KMS-11 (cell line): ENCODE data around the gene MT1M.

Experiments used
- H2AFZ ChIP-seq: fragments of 200-600 bp; sonication (generic); 2 replicates; pipeline ENCODE4 v1.6.1; 2016; ENCODE audit warnings: antibody characterized with exemption, mixed run types, low read depth
- H3K27ac ChIP-seq: fragments of 200-600 bp; sonication (generic); 2 replicates; pipeline ENCODE4 v1.6.1; 2016; ENCODE audit warnings: mild to moderate bottlenecking, mixed run types
- H3K27me3 ChIP-seq: fragments of 200-600 bp; sonication (generic); 2 replicates; pipeline ENCODE4 v1.6.1; 2017; ENCODE audit warnings: mild to moderate bottlenecking, low read depth, mixed run types, moderate library complexity; ENCODE audit not compliant: insufficient read depth
- H3K36me3 ChIP-seq: fragments of 200-600 bp; sonication (generic); 2 replicates; pipeline ENCODE4 v1.6.1; 2017; ENCODE audit warnings: mild to moderate bottlenecking, mixed run types; ENCODE audit not compliant: insufficient read depth
- H3K4me1 ChIP-seq: fragments of 200-600 bp; sonication (generic); 2 replicates; pipeline ENCODE4 v1.6.1; 2016; ENCODE audit warnings: mild to moderate bottlenecking, low read depth, mixed run types; ENCODE audit not compliant: poor library complexity, severe bottlenecking
- H3K4me2 ChIP-seq: fragments of 200-600 bp; sonication (generic); 2 replicates; pipeline ENCODE4 v1.7.0; 2016; ENCODE audit warnings: mild to moderate bottlenecking, mixed run types
- H3K4me3 ChIP-seq: fragments of 200-600 bp; sonication (generic); IDR thresholded peaks from 2 replicates; pipeline ENCODE4 v1.6.1; 2017; ENCODE audit warnings: low read depth, low read length, mixed read lengths; ENCODE audit not compliant: insufficient read depth
- H3K79me2 ChIP-seq: fragments of 200-600 bp; sonication (generic); 2 replicates; pipeline ENCODE4 v1.6.1; 2016; ENCODE audit warnings: low read depth, mixed run types; ENCODE audit not compliant: insufficient read depth
- H3K9ac ChIP-seq: fragments of 200-600 bp; sonication (generic); 2 replicates; pipeline ENCODE4 v1.6.1; 2016; ENCODE audit warnings: mild to moderate bottlenecking, mixed run types
- H4K20me1 ChIP-seq: fragments of 200-600 bp; sonication (generic); 2 replicates; pipeline ENCODE4 v1.6.1; 2016; ENCODE audit warnings: mild to moderate bottlenecking, mixed run types; ENCODE audit not compliant: insufficient read depth
- TF ChIP-seq, protein P1 (sequence below): fragments of 200-600 bp; sonication (generic); conservative IDR thresholded peaks from 2 replicates; pipeline ENCODE4 v1.6.1; 2017; ENCODE audit warnings: low read depth, mild to moderate bottlenecking, antibody characterized with exemption, low read length, moderate library complexity, mixed read lengths

The MT1M gene

DNA sequence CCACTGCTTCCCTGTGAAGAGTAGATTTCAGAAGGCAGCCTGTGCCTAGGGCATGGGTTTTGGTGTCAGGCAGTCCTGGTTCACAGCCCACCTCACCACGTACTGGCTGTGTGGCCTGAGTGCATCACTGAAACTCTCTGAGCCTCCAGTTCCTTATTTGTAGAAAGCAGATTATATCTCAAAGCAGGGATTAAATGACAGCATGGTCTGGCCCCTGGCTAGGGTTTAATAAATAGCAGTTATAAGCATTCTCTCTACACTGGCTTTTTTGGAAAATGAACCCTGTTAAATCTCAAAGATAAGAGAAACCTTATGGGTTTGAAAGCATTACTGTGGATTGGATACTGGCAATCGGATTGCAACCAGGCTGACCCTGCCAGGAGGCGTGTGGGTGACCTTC is 2.9 kb upstream of the MT1M start:
- no peak overlapping the region for H3K27ac ChIP-seq

DNA sequence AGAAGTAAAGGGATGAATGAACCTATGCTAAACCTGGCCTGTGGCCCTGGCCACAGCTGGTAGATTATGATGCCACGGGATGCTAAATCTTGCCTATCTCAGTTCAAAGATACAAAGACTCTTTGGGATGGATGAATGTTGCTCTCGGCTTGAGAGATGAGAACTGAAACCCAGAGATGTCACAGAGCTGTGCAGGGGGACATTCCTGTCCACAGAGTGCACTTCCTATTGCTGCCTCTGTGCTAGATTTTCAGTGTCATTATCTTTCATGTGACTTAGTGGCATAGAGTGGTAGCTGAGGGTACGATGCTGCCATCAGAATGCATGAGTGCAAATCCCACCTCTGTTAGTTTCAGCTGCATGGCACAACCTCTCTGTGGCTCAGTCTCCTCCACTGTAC is 2.3 kb upstream of the MT1M start:
- no peak overlapping the region for H3K9ac ChIP-seq
- H3K4me1 ChIP-seq = no peaks in the 10 kb centered on the region
- no peak overlapping the region for H3K27ac ChIP-seq
- H3K4me3 ChIP-seq = no peak overlapping the region
- H2AFZ ChIP-seq = no peak overlapping the region
- H3K79me2 ChIP-seq = no peaks in the 10 kb centered on the region
- H3K36me3 ChIP-seq = no peaks in the 10 kb centered on the region
- H3K27me3 ChIP-seq = peaks cover 3% of the 10 kb centered on the region; the same call in 1 of the 2 replicates
- no peaks in the 10 kb centered on the region for H4K20me1 ChIP-seq
- no peak overlapping the region for H3K4me2 ChIP-seq
- TF ChIP-seq, protein P1, sequence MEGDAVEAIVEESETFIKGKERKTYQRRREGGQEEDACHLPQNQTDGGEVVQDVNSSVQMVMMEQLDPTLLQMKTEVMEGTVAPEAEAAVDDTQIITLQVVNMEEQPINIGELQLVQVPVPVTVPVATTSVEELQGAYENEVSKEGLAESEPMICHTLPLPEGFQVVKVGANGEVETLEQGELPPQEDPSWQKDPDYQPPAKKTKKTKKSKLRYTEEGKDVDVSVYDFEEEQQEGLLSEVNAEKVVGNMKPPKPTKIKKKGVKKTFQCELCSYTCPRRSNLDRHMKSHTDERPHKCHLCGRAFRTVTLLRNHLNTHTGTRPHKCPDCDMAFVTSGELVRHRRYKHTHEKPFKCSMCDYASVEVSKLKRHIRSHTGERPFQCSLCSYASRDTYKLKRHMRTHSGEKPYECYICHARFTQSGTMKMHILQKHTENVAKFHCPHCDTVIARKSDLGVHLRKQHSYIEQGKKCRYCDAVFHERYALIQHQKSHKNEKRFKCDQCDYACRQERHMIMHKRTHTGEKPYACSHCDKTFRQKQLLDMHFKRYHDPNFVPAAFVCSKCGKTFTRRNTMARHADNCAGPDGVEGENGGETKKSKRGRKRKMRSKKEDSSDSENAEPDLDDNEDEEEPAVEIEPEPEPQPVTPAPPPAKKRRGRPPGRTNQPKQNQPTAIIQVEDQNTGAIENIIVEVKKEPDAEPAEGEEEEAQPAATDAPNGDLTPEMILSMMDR = no peak

More for the DNA sequence above, 2.9 kb upstream of the MT1M start:
- Histone ChIP-seq H4K20me1 (no peaks in the 10 kb centered on the region), H3K4me1 (no peaks in the 10 kb centered on the region), H3K4me2 (no peak overlapping the region), H3K79me2 (no peaks in the 10 kb centered on the region), H2AFZ (no peak overlapping the region), H3K4me3 (no peak overlapping the region), H3K27me3 (peaks cover under 1% of the 10 kb centered on the region; the same call in 1 of the 2 replicates), H3K36me3 (no peaks in the 10 kb centered on the region), H3K9ac (no peak overlapping the region)
- TF ChIP-seq, protein P1 = no peak

DNA sequence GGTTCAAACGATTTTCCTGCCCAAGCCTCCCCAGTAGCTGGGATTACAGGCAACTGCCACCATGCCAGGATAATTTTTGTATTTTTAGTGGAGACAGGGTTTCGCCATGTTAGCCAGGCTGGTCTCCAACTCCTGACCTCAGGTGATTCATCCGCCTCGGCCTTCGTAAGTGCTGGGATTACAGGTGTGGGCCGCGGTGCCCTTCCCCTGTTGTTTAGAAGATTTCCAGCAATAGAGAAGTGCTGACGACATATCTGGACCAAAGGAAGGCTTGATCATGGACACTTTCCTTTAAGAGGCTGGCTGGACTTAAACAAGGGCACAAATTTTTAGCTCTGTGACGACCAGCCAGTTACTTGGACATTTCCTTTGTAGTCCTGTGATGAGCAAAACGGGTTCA is 1.3 kb upstream of the MT1M start:
- no peaks in the 10 kb centered on the region for H3K4me1 ChIP-seq
- H3K9ac ChIP-seq = no peak overlapping the region
- H3K36me3 ChIP-seq = no peaks in the 10 kb centered on the region
- no peaks in the 10 kb centered on the region for H4K20me1 ChIP-seq
- H3K27ac ChIP-seq = no peak overlapping the region
- H2AFZ ChIP-seq = no peak overlapping the region
- no peak overlapping the region for H3K4me2 ChIP-seq
- no peak overlapping the region for H3K4me3 ChIP-seq
- H3K27me3 ChIP-seq = peaks cover 6% of the 10 kb centered on the region; the same call in 1 of the 2 replicates
- TF ChIP-seq, protein P1 = no peak
- H3K79me2 ChIP-seq = no peaks in the 10 kb centered on the region

DNA sequence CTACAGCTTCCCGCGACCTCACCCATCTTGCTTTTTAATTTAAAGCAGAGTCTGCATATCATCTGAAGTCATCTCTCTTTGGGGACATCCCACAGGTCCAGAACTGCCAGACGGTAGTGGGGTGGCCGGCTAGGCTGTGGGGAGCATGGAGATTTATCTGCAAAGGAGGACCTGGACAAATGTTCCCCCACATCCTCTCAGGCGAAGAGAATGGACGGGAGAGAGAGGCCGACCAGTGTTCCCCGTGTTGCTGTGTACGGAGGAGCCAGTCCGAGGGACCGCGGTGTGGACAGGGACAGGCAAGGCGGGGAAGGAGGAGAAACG is 665 bp upstream of the MT1M start:
- no peak overlapping the region for H3K4me3 ChIP-seq
- H3K36me3 ChIP-seq = no peaks in the 10 kb centered on the region
- H3K4me2 ChIP-seq = no peak overlapping the region
- no peaks in the 10 kb centered on the region for H4K20me1 ChIP-seq
- H3K4me1 ChIP-seq = no peaks in the 10 kb centered on the region
- H3K9ac ChIP-seq = no peak overlapping the region
- no peak overlapping the region for H2AFZ ChIP-seq
- H3K27me3 ChIP-seq = peaks cover 6% of the 10 kb centered on the region; the same call in 1 of the 2 replicates
- H3K79me2 ChIP-seq = no peaks in the 10 kb centered on the region
- H3K27ac ChIP-seq = no peak overlapping the region
- TF ChIP-seq, protein P1 = no peak
